AG09309 (cell line): ENCODE measurements around the gene IQSEC1.

Experiments
- DNase-seq: peaks from one replicate; pipeline ENCODE4 v3.0.0-alpha.2; 2010; ENCODE audit warnings: low read depth
- H3K4me3 ChIP-seq: 2 replicates; pipeline ENCODE4 v1.5.1; 2011; ENCODE audit warnings: mild to moderate bottlenecking, low read depth, low read length, moderate library complexity; ENCODE audit not compliant: control insufficient read depth
- TF ChIP-seq, protein P1 (sequence below): IDR thresholded peaks from 2 replicates; pipeline ENCODE4 v1.5.1; 2011; ENCODE audit warnings: mild to moderate bottlenecking, low read depth, low read length, inconsistent platforms; ENCODE audit not compliant: insufficient read depth, control insufficient read depth; ENCODE audit errors: missing control alignments

Gene IQSEC1

GRCh38 chr3:13073326-13074005 lies at the start of gene IQSEC1:
Gene IQSEC1 (minus strand): TSS chr3:13073429. CDS start chr3:13073014, 415 bp downstream.
- DNase-seq: no peak
- TF ChIP-seq, protein P1, sequence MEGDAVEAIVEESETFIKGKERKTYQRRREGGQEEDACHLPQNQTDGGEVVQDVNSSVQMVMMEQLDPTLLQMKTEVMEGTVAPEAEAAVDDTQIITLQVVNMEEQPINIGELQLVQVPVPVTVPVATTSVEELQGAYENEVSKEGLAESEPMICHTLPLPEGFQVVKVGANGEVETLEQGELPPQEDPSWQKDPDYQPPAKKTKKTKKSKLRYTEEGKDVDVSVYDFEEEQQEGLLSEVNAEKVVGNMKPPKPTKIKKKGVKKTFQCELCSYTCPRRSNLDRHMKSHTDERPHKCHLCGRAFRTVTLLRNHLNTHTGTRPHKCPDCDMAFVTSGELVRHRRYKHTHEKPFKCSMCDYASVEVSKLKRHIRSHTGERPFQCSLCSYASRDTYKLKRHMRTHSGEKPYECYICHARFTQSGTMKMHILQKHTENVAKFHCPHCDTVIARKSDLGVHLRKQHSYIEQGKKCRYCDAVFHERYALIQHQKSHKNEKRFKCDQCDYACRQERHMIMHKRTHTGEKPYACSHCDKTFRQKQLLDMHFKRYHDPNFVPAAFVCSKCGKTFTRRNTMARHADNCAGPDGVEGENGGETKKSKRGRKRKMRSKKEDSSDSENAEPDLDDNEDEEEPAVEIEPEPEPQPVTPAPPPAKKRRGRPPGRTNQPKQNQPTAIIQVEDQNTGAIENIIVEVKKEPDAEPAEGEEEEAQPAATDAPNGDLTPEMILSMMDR: no peak
- H3K4me3 ChIP-seq: no peak within 1 kb of the TSS

- no peak overlapping the region for H3K4me3 ChIP-seq
- TF ChIP-seq, protein P1: no peak
- DNase-seq: no peak
These were observed 49.1 kb upstream of the IQSEC1 start for GRCh38 chr3:13122081-13123012.

DNA sequence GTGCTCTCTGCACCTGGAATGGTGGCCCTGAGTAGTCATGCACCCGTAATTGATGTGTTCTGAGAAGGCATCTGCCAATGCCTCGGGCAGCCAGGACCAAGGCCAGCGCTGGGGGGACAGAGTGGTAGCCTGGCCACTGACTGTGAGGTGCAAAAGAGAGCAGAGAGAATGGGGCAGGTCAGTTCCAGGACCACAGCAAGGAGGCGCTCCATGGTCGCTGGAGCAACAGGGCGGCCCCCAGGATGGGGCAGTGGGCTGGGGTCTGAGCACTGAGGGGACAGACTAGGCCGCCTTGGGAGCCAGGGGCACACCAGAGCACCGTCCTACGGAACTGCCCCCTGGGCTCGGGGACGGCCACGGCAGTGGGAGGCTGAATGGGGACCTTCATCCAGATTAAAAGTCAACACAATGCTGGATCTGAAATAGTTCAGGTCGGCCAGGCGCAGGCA lies 48.3 kb upstream of the IQSEC1 start:
- no peak overlapping the region for H3K4me3 ChIP-seq
- DNase-seq: no peak
- TF ChIP-seq, protein P1: no peak

DNA sequence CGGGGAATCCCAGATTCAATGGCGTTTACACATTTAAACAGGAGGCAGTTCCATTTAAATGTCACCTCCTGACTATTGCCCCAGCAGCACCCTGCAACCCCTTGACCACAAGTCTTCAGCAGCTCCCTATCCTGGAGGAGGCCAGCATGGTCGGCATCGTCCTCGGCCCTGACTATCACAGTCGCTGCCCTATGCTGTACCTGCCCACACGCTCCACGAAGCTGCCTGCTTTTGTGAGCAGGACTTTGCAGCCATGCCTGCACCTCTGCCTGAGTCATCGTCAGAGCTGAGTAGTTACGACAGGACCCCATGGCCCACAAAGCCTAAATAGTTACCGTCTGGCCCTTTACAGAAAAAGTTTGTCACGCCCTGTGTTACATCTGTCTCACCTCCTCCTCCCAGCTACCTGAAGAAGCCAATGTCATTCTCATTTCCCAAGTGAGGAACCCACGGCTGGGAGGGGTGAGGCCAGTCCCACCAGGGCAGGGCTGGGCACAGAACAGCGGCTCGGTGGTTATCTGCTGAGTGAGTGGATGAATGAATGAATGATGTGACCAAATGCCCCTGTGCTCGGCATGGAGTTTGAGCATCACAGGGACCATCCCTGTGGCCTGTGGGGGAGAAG lies 47.8 kb upstream of the IQSEC1 start:
- H3K4me3 ChIP-seq: no peak overlapping the region

GRCh38 chr3:13120289-13120927 lies 47.2 kb upstream of the IQSEC1 start:
- DNase-seq: no peak
- no peak overlapping the region for H3K4me3 ChIP-seq
- TF ChIP-seq, protein P1: no peak

More for the DNA sequence above, 47.8 kb upstream of the IQSEC1 start:
- TF ChIP-seq, protein P1: no peak
- DNase-seq: no peak
